Peyer's patch (tissue), 4 donors: ENCODE results near the gene MYO15A.

Experiments
- CTCF ChIP-seq, 6 experiments: fragments of 450-650 bp in 4 of 6; fragments of 200-600 bp in 2 of 6; sonication (generic) in 1 of 6; IDR thresholded peaks; one replicate each; pipeline ENCODE4 v1.5.1; 2017 to 2019; ENCODE audit warnings: antibody characterized with exemption in 6 of 6, mild to moderate bottlenecking in 3 of 6, moderate library complexity in 1 of 6
- POLR2A ChIP-seq, 2 donors: fragments of 450-650 bp; IDR thresholded peaks; one replicate each; pipeline ENCODE4 v1.5.1; 2017; ENCODE audit warnings: antibody characterized with exemption in 2 of 2, mild to moderate bottlenecking in 2 of 2, moderate library complexity in 2 of 2

- no peak for TF ChIP-seq CTCF (IDR thresholded peaks at IDR 0.05)
- TF ChIP-seq POLR2A (IDR thresholded peaks at IDR 0.05) = no peak
These were observed 117.2 kb downstream of the MYO15A start for GRCh38 chr17:18225642-18226283.
